ENCODE measurements around the gene DCTPP1. TPM values are rescaled to one million over a fixed set of nuclear protein-coding genes. Genes with fewer than 3 reads are reported as not detected.
A peak's percentile ranks its signal among the peaks of the same experiment; 100 is the strongest.

Gene DCTPP1
- polyA plus RNA-seq, 2 of the 4 experiments (the other 2 are of a cell fraction) = 105 to 121 TPM

GRCh38 chr16:30437511-30438046 is 7.7 kb upstream of the DCTPP1 start:
- POLR2A ChIA-PET = no interaction called here
- ATAC-seq (peak in 1 of 2 experiments; percentile 19; a peak in 1 of 6 replicates), FAIRE-seq (no peak), DNase-seq (ENCODE audit: low read depth in 1 of 2, low spot score in 1 of 2) (no peak)
- TF ChIP-seq HOXB13 (CRISPR knock-in tag; IDR thresholded peaks at IDR 0.05; ENCODE audit: low read depth) (no peak), JUNB (IDR thresholded peaks at IDR 0.05) (no peak), FOSL2 (IDR thresholded peaks at IDR 0.05) (no peak), FOSL2 (CRISPR knock-in tag; IDR thresholded peaks at IDR 0.05) (peak; percentile 13; the same call in 1 of the 2 replicates)
- CTCF ChIA-PET = interaction anchor here (0.6 to 3.0 kb wide), 5 partner anchors 15 to 221 kb away, joined by 3 to 12 read pairs (median 3); partner anchors contain the start of gene ZNF771
- 26% methylated on average over 3 of the region's 3 CpGs for WGBS (ENCODE audit: missing lambda C conversion rate)
- no peak overlapping the region for H3K27ac ChIP-seq
- H3K9me3 ChIP-seq = no peaks in the 10 kb centered on the region
- H3K4me2 ChIP-seq = peak overlapping the region; percentile 8; the same call in 1 of the 3 replicates
- no peak overlapping the region for H3K4me3 ChIP-seq
- peaks cover 9% of the 10 kb centered on the region; the same call in 2 of the 3 replicates for H3K4me1 ChIP-seq

- no peak overlapping the region for H3K27ac ChIP-seq
- TF ChIP-seq ZFP36 (IDR thresholded peaks at IDR 0.05; ENCODE audit: borderline replicate concordance, partially characterized antibody) = no peak
- TF ChIP-seq RNF2 (IDR thresholded peaks at IDR 0.05; ENCODE audit: borderline replicate concordance, low read depth) = no peak
- no peak for TF ChIP-seq EP300 (IDR thresholded peaks at IDR 0.05)
- no peak for TF ChIP-seq RARB (CRISPR knock-in tag; IDR thresholded peaks at IDR 0.05)
- no peak for TF ChIP-seq FOSB (CRISPR knock-in tag; IDR thresholded peaks at IDR 0.05)
- TF ChIP-seq MAFK (IDR thresholded peaks at IDR 0.05; ENCODE audit: partially characterized antibody) = no peak
- TF ChIP-seq PHF8 (IDR thresholded peaks at IDR 0.05; ENCODE audit: borderline replicate concordance, low read depth) = no peak
- no peak for TF ChIP-seq TFCP2L1 (CRISPR knock-in tag; IDR thresholded peaks at IDR 0.05)
- TF ChIP-seq CBX8 (IDR thresholded peaks at IDR 0.05) = no peak
- FAIRE-seq (no peak), ATAC-seq (no peak), DNase-seq (ENCODE audit: low read depth in 1 of 2, low spot score in 1 of 2) (no peak)
- ChIA-PET POLR2A (no interaction called here), CTCF (interaction anchor here (0.9 to 5.3 kb wide), 4 partner anchors 15 to 194 kb away, joined by 3 to 68 read pairs (median 10); no protein-coding TSS in a partner anchor)
- 33% methylated on average over 4 of the region's 4 CpGs for WGBS (ENCODE audit: missing lambda C conversion rate)
- H3K4me3 ChIP-seq = no peak overlapping the region
- peaks cover 13% of the 10 kb centered on the region; the same call in 2 of the 3 replicates for H3K4me1 ChIP-seq
- no peak overlapping the region for H3K4me2 ChIP-seq
- no peaks in the 10 kb centered on the region for H3K9me3 ChIP-seq
Measured at GRCh38 chr16:30434852-30435251, 5.0 kb upstream of the DCTPP1 start.

- Histone ChIP-seq H3K4me1 (peaks cover 12% of the 10 kb centered on the region), H3K4me3 (no peak overlapping the region), H3K9me3 (no peaks in the 10 kb centered on the region), H3K4me2 (peak overlapping the region; percentile 44), H3K27ac (peak overlapping the region; percentile 35 to 77; a peak in 5 of 6 replicates)
- ChIA-PET CTCF (interaction anchor here (0.8 to 5.3 kb wide), 49 partner anchors 10 to 339 kb away, joined by 3 to 68 read pairs (median 7); partner anchors contain the start of genes GDPD3, SEPHS2, TBC1D10B and TBX6), POLR2A (interaction anchor here (0.9 to 2.1 kb wide), 14 partner anchors 12 to 220 kb away, joined by 3 to 23 read pairs (median 8); partner anchors contain the start of genes PRR14, SEPHS2, ZNF689 and ZNF747)
- peak; percentile 71 for TF ChIP-seq HOXB5 (CRISPR knock-in tag; IDR thresholded peaks at IDR 0.05)
- no peak for TF ChIP-seq MAX (IDR thresholded peaks at IDR 0.05)
- FAIRE-seq = no peak
- ATAC-seq = peak; percentile 46 to 51
- DNase-seq (ENCODE audit: low read depth in 1 of 2, low spot score in 1 of 2) = peak in 1 of 2 experiments; percentile 13
- 69% methylated on average over 17 of the region's 19 CpGs for WGBS (ENCODE audit: missing lambda C conversion rate)
Measured at GRCh38 chr16:30430428-30430970, 669 bp upstream of the DCTPP1 start.

- peak overlapping the region; percentile 75 for H3K4me2 ChIP-seq
- H3K4me1 ChIP-seq = peaks cover 12% of the 10 kb centered on the region
- no peak for FAIRE-seq
- TF ChIP-seq KDM1A (IDR thresholded peaks at IDR 0.05; ENCODE audit: low read depth) (no peak), CHD4 (IDR thresholded peaks at IDR 0.05; ENCODE audit: borderline replicate concordance) (peak; percentile 83; the same call in 1 of the 2 replicates)
- ATAC-seq = peak; percentile 49 to 58
- ChIA-PET POLR2A (interaction anchor here (0.9 to 2.1 kb wide), 14 partner anchors 11 to 221 kb away, joined by 3 to 23 read pairs (median 8); partner anchors contain the start of genes PRR14, SEPHS2, ZNF689 and ZNF747), CTCF (interaction anchor here (0.5 to 5.3 kb wide), 73 partner anchors 10 to 760 kb away, joined by 3 to 68 read pairs (median 5); partner anchors contain the start of genes GDPD3, SEPHS2, TBC1D10B and TBX6)
- peak overlapping the region; percentile 70 for H3K4me3 ChIP-seq
- H3K9me3 ChIP-seq = no peaks in the 10 kb centered on the region
- H3K27ac ChIP-seq = peak overlapping the region; percentile 77 to 89
- DNase-seq (ENCODE audit: low read depth in 1 of 2, low spot score in 1 of 2) = no peak
- WGBS (ENCODE audit: missing lambda C conversion rate) = under 1% methylated on average over 9 of the region's 11 CpGs
Measured at GRCh38 chr16:30429418-30429677, 482 bp downstream of the DCTPP1 start.

Data from A549 (cell line).